Measurements from ENCODE around the gene PDE4B. TPM values are rescaled to one million over a fixed set of nuclear protein-coding genes. Genes with fewer than 3 reads are reported as not detected.
"Not testable (repeated sequence)": the region's sequence is repeated elsewhere in the genome, so short reads cannot be mapped to it uniquely, and the experiment has no call there.

The PDE4B gene
- total RNA-seq, 1 donor from 2014 or later = 29.0 TPM

DNA sequence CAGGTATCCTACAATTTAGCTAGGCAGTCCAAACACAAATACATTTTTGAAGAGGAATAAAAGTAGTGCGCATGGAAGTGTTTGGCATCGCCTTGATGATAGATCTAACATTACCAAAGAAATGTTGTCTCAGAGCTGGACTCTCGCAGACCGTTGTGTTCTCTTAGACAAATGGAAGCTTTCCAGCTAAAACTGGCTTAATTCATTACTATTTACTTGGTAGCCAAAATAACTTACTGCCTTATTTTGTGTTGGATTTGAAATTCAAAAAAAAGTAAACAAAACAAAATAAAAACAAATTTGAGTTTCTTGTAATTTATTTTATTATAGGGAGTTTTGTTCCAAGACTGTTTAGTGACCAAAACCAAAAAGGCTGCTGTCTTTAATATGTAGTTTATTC lies 51.6 kb downstream of the PDE4B start:
- intact Hi-C loops (cut with DNase I) = no loop called here
- Histone ChIP-seq H3K36me3 (no peaks in the 10 kb centered on the region), H3K4me3 (no peak overlapping the region), H3K4me1 (peaks cover 12% of the 10 kb centered on the region), H3K27ac (no peak overlapping the region), H3K9me3 (no peaks in the 10 kb centered on the region), H3K27me3 (no peaks in the 10 kb centered on the region)
- TF ChIP-seq, protein P1, sequence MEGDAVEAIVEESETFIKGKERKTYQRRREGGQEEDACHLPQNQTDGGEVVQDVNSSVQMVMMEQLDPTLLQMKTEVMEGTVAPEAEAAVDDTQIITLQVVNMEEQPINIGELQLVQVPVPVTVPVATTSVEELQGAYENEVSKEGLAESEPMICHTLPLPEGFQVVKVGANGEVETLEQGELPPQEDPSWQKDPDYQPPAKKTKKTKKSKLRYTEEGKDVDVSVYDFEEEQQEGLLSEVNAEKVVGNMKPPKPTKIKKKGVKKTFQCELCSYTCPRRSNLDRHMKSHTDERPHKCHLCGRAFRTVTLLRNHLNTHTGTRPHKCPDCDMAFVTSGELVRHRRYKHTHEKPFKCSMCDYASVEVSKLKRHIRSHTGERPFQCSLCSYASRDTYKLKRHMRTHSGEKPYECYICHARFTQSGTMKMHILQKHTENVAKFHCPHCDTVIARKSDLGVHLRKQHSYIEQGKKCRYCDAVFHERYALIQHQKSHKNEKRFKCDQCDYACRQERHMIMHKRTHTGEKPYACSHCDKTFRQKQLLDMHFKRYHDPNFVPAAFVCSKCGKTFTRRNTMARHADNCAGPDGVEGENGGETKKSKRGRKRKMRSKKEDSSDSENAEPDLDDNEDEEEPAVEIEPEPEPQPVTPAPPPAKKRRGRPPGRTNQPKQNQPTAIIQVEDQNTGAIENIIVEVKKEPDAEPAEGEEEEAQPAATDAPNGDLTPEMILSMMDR (IDR thresholded peaks at IDR 0.05) = no peak
- TF ChIP-seq POLR2AphosphoS5 (IDR thresholded peaks at IDR 0.05; ENCODE audit: insufficient read depth in 1 of 2, low read depth in 1 of 2) = no peak
- TF ChIP-seq POLR2A (IDR thresholded peaks at IDR 0.05) = no peak
- no peak for DNase-seq (ENCODE audit: extremely low spot score in 2 of 2)

DNA sequence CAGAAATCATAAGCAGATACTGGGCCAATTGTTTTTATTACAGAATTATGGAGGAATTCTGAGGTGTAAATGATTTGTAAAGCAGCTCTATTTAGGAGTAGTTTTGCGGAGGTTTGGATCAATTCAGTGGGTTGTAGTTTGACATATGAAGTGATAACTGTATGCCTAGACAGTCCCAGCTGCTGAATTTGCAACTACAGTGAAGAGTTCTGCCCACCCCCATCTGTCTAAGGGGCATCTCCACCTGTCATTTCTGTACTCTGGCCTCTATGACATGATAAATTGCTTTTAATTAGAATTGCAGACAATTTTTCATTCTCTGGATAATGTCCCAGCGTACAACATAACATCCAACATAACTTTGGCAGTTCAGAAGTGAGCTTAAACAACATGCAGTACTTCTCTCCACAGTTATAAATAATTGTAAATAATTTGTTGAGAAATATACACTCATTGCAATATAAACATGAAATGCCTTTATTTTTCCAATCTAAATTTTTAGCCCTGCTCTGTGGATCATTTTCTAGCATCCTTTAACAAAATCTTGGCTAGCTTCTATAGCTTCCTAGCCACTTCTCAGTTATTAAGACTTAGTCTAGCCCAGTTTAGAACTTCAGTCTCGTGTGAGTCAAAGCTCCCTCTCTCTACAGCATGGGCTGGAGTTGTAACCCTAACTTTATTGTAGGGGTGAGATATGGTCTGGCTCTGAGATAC lies 52.3 kb downstream of the PDE4B start:
- TF ChIP-seq POLR2AphosphoS5 (IDR thresholded peaks at IDR 0.05; ENCODE audit: insufficient read depth in 1 of 2, low read depth in 1 of 2) = no peak
- TF ChIP-seq POLR2A (IDR thresholded peaks at IDR 0.05) = no peak
- TF ChIP-seq, protein P1 (IDR thresholded peaks at IDR 0.05) = no peak
- Histone ChIP-seq H3K9me3 (no peaks in the 10 kb centered on the region), H3K4me3 (no peak overlapping the region), H3K4me1 (peaks cover 12% of the 10 kb centered on the region), H3K36me3 (no peaks in the 10 kb centered on the region), H3K27ac (no peak overlapping the region), H3K27me3 (no peaks in the 10 kb centered on the region)
- intact Hi-C loops (cut with DNase I) = no loop called here
- DNase-seq (ENCODE audit: extremely low spot score in 2 of 2) = no peak

DNA sequence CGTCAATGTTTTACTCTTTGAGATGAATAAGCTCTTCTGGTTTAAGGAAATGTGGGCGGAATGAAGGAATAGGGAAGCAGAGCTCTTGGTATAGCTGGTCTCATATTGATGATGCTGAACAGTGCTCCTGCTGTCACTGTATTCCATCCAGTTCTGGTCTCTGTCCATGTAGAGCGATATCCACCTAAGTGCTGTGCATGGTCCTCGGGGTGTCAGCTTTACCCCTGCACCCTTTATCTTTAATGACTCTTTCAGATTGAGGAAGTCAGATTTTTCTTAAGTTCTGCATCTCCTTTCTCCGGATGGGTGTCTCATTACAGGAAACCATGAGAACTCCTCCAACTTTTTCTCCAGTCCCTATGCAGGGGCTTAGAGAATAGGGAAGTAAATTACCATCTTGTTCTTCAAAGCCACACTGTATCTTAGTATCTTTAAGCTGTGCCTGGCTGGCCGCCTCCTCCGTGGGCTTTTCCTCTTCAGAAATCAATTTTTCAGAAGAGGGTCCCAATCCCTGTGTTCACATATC lies 52.9 kb downstream of the PDE4B start:
- peaks cover 12% of the 10 kb centered on the region for H3K4me1 ChIP-seq
- H3K27me3 ChIP-seq = no peaks in the 10 kb centered on the region
- TF ChIP-seq, protein P1 (IDR thresholded peaks at IDR 0.05) = no peak
- no peak for TF ChIP-seq POLR2AphosphoS5 (IDR thresholded peaks at IDR 0.05; ENCODE audit: insufficient read depth in 1 of 2, low read depth in 1 of 2)
- TF ChIP-seq POLR2A (IDR thresholded peaks at IDR 0.05) = no peak
- intact Hi-C loops (cut with DNase I) = no loop called here
- no peaks in the 10 kb centered on the region for H3K36me3 ChIP-seq
- DNase-seq (ENCODE audit: extremely low spot score in 2 of 2) = no peak
- H3K9me3 ChIP-seq = no peaks in the 10 kb centered on the region
- H3K27ac ChIP-seq = no peak overlapping the region
- H3K4me3 ChIP-seq = no peak overlapping the region

DNA sequence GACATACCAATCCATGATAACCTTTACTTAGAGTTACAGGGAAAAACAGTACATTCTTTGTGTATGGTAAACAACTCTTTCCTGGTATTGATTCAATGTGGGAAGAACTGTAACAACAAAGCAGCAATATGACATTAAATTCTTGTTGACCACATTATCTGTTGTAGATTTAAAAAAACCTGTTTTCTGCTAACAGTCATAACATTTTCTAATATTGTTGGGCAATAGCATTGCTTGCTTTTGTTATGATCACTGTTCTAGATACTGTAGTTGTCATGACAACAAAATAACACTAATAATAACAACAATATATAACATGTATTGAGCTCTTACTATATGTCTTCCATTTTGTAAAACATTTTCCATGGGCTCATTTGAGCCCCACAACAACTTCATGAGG lies 54.2 kb downstream of the PDE4B start:
- Histone ChIP-seq H3K9me3 (no peaks in the 10 kb centered on the region), H3K4me3 (no peak overlapping the region), H3K4me1 (peaks cover 12% of the 10 kb centered on the region), H3K27me3 (no peaks in the 10 kb centered on the region), H3K27ac (no peak overlapping the region), H3K36me3 (no peaks in the 10 kb centered on the region)
- no peak for DNase-seq (ENCODE audit: extremely low spot score in 2 of 2)
- no peak for TF ChIP-seq POLR2AphosphoS5 (IDR thresholded peaks at IDR 0.05; ENCODE audit: insufficient read depth in 1 of 2, low read depth in 1 of 2)
- no peak for TF ChIP-seq POLR2A (IDR thresholded peaks at IDR 0.05)
- TF ChIP-seq, protein P1 (IDR thresholded peaks at IDR 0.05) = no peak
- intact Hi-C loops (cut with DNase I) = no loop called here

DNA sequence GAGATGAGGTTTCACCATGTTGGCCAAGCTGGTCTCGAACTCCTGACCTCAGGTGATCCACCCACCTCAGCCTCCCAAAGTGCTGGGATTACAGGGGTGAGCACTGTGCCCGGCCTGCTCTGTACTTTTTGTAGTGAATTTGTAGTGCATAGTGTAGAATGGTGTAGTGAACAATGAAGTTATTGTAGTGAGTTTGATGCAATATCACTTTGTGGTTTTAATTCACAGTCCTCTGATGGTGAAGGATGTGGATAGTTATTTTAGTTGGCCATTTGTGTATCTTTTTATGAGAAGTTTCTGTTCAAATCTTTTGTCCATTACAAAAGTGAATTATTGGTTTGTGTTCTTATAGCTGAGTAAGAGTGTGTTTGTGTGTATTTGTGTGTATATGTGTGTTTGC lies 57.6 kb downstream of the PDE4B start:
- TF ChIP-seq POLR2AphosphoS5 (IDR thresholded peaks at IDR 0.05; ENCODE audit: insufficient read depth in 1 of 2, low read depth in 1 of 2) = no peak
- TF ChIP-seq, protein P1 (IDR thresholded peaks at IDR 0.05) = no peak
- TF ChIP-seq POLR2A (IDR thresholded peaks at IDR 0.05) = no peak
- H3K27me3 ChIP-seq = no peaks in the 10 kb centered on the region
- H3K4me3 ChIP-seq = no peak overlapping the region
- no peaks in the 10 kb centered on the region for H3K9me3 ChIP-seq
- no peaks in the 10 kb centered on the region for H3K36me3 ChIP-seq
- H3K27ac ChIP-seq = no peak overlapping the region
- intact Hi-C loops (cut with DNase I) = no loop called here
- peaks cover 1% of the 10 kb centered on the region for H3K4me1 ChIP-seq
- no peak for DNase-seq (ENCODE audit: extremely low spot score in 2 of 2)

DNA sequence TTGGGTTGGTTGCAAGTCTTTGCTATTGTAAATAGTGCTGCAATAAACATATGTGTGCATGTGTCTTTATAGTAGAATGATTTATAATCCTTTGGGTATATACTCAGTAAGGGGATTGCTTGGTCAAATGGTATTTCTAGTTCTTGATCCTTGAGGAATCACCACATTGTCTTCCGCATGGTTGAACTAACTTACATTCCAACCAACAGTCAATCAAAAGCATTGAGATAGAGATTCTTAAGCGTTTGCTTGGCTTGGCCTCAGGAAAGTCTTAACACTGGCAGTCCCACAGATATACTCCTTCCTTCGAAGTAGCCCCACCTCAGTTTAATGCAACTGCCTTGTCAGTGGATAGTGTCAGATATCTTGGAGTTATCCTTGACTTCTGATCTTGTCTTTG lies 63.9 kb downstream of the PDE4B start:
- H3K36me3 ChIP-seq; DNase-seq (ENCODE audit: extremely low spot score in 2 of 2); H3K4me1 ChIP-seq; H3K9me3 ChIP-seq; H3K27me3 ChIP-seq; intact Hi-C loops (cut with DNase I); H3K4me3 ChIP-seq; H3K27ac ChIP-seq: not testable (repeated sequence)

All from vagina (tissue), 2 donors.